ENCODE data around the gene EIF4G1. TPM values are rescaled to one million over a fixed set of nuclear protein-coding genes. Genes with fewer than 3 reads are reported as not detected.
A peak's percentile ranks its signal among the peaks of the same experiment; 100 is the strongest.

Gene EIF4G1
- total and polyA plus RNA-seq, 7 donors = 62.9 to 249 (median 168) TPM

DNA sequence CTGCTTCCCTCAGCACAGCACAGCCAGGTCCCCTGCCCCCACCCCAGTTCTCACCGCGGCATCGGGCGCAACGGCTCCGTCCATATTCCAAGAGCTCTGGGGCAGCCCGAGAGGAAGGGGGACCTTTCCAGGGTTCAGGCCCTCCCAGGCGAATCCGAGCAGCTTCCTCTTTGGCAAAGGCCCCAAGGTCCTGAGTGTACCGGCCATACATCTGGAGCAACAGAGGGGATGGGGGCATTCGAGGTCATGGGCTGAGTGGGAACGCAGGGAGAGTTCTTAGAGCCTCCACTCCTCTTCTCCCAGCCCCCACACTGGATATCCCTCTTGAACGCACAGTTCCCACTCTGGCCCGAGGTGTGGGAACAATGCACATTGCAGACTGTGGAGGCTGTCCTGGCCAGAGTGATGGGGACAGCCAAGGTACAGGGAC, 44.5 kb downstream of the EIF4G1 start:
- Histone ChIP-seq H3K9me3 (no peaks in the 10 kb centered on the region), H3K27me3 (no peaks in the 10 kb centered on the region), H3K27ac (no peak overlapping the region), H3K36me3 (peaks cover 0 to 31% (median 4%) of the 10 kb centered on the region in 4 donors), H3K4me3 (no peak overlapping the region), H3K4me1 (peaks cover 0 to 38% (median 27%) of the 10 kb centered on the region in 4 donors)
- DNase-seq = no peak
- TF ChIP-seq EP300 (IDR thresholded peaks at IDR 0.05) (no peak), POLR2AphosphoS5 (IDR thresholded peaks at IDR 0.05) (no peak), POLR2A (IDR thresholded peaks at IDR 0.05) (no peak)
- TF ChIP-seq, protein P1, sequence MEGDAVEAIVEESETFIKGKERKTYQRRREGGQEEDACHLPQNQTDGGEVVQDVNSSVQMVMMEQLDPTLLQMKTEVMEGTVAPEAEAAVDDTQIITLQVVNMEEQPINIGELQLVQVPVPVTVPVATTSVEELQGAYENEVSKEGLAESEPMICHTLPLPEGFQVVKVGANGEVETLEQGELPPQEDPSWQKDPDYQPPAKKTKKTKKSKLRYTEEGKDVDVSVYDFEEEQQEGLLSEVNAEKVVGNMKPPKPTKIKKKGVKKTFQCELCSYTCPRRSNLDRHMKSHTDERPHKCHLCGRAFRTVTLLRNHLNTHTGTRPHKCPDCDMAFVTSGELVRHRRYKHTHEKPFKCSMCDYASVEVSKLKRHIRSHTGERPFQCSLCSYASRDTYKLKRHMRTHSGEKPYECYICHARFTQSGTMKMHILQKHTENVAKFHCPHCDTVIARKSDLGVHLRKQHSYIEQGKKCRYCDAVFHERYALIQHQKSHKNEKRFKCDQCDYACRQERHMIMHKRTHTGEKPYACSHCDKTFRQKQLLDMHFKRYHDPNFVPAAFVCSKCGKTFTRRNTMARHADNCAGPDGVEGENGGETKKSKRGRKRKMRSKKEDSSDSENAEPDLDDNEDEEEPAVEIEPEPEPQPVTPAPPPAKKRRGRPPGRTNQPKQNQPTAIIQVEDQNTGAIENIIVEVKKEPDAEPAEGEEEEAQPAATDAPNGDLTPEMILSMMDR (IDR thresholded peaks at IDR 0.05) = no peak
- intact Hi-C loops (cut with DNase I) = no loop called here
- 83% methylated on average over 14 of the region's 14 CpGs for WGBS, 2 donors

DNA sequence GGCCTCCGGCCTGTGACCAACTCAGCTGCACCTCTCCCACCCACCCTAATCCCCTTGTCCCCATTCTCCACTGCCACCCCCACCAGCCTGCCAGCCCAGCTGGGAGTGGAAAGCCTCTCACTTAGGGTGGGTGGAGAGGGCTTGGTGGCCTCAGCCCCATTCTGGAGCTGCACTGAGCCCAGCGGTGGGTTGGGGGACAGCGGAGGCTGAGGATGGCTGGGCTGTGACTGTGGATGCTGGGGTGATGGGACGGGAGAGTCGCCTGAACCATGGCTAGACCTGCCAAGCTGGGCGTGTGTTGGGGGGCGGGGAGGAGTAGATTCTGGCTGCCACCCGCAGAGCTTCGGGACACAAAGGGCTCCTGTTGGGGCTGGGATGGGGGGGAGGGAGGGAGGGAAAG, 45.2 kb downstream of the EIF4G1 start:
- TF ChIP-seq POLR2AphosphoS5 (IDR thresholded peaks at IDR 0.05) (no peak), POLR2A (IDR thresholded peaks at IDR 0.05) (no peak), EP300 (IDR thresholded peaks at IDR 0.05) (no peak)
- Histone ChIP-seq H3K4me1 (peaks cover 0 to 37% (median 31%) of the 10 kb centered on the region in 4 donors), H3K9me3 (no peaks in the 10 kb centered on the region), H3K4me3 (no peak overlapping the region), H3K27ac (no peak overlapping the region), H3K27me3 (no peaks in the 10 kb centered on the region), H3K36me3 (peaks cover 0 to 31% (median 4%) of the 10 kb centered on the region in 4 donors)
- WGBS, 2 donors = 58 to 79% methylated on average over 9 of the region's 9 CpGs
- DNase-seq = no peak
- intact Hi-C loops (cut with DNase I) = loop anchor here (10.0 kb wide), 1 partner anchor 415 kb away; no protein-coding TSS in a partner anchor

DNA sequence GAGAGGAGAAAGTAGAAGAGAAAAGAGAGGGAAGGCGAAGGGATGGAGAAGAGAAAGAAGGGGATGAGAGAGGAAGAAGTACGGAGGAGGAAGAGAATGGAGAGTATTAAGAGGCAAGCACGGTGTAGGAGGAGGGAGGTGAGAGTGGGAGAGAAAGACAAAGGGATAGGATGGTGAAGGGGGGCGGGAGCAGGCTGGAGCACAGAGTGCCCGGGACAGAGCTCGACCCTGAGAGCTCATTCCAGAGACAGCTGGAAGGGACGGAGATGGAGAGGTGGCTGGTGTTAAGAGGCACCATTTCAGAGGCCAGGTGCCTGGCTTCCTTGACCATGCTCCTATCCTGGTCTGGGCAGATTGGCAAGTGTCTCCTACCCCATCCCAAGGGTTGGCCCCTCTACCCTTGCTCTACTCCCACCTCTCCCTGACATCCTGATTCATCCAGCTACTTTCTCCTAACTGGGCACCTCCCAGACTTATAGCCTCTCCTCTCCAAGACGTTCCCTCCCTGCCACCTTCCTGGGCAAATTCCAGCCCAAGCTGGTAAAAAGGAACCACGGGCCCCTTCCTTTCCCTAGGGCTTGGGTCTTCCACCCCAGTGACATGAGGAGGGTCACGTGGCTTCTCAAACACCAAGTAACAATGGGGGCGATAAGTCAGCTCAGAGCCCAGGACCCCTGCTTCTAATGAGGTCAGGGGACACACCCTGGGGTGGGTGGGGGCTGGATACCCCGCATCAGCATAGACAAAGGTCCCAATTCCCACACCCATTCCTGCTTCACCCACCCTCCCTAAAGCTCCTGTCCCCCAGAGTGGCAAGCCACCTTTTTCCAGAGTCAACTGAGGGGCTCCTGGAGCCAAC, 45.9 kb downstream of the EIF4G1 start:
- peak overlapping the region in 3 of 4 donors; percentile 63 to 94 (median 92) for H3K4me3 ChIP-seq
- WGBS, 2 donors = 51 to 74% methylated on average over 12 of the region's 12 CpGs
- H3K27ac ChIP-seq = peak overlapping the region; percentile 93 to 99 (median 98)
- peaks cover 0 to 31% (median 6%) of the 10 kb centered on the region in 4 donors for H3K36me3 ChIP-seq
- H3K9me3 ChIP-seq = no peaks in the 10 kb centered on the region
- H3K4me1 ChIP-seq = peaks cover 0 to 37% (median 34%) of the 10 kb centered on the region in 4 donors
- TF ChIP-seq POLR2AphosphoS5 (IDR thresholded peaks at IDR 0.05) = no peak
- no peaks in the 10 kb centered on the region for H3K27me3 ChIP-seq
- intact Hi-C loops (cut with DNase I) = loop anchor here (10.0 kb wide), 1 partner anchor 415 kb away; no protein-coding TSS in a partner anchor
- no peak for DNase-seq

GRCh38 chr3:184360929-184361531, 46.6 kb downstream of the EIF4G1 start:
- peak overlapping the region; percentile 63 to 94 (median 86) for H3K4me3 ChIP-seq
- no peaks in the 10 kb centered on the region for H3K27me3 ChIP-seq
- 3 to 10% methylated on average over 24 of the region's 24 CpGs for WGBS, 2 donors
- intact Hi-C loops (cut with DNase I) = loop anchor here (10.0 kb wide), 1 partner anchor 414 kb away; no protein-coding TSS in a partner anchor
- H3K9me3 ChIP-seq = no peaks in the 10 kb centered on the region
- TF ChIP-seq POLR2A (IDR thresholded peaks at IDR 0.05) (no peak), POLR2AphosphoS5 (IDR thresholded peaks at IDR 0.05) (no peak), EP300 (IDR thresholded peaks at IDR 0.05) (no peak)
- TF ChIP-seq, protein P1 (IDR thresholded peaks at IDR 0.05) = no peak
- H3K36me3 ChIP-seq = peaks cover 0 to 28% (median 7%) of the 10 kb centered on the region in 4 donors
- peaks cover 0 to 37% (median 34%) of the 10 kb centered on the region in 4 donors for H3K4me1 ChIP-seq
- peak overlapping the region; percentile 93 to 99 (median 98) for H3K27ac ChIP-seq
- no peak for DNase-seq

DNA sequence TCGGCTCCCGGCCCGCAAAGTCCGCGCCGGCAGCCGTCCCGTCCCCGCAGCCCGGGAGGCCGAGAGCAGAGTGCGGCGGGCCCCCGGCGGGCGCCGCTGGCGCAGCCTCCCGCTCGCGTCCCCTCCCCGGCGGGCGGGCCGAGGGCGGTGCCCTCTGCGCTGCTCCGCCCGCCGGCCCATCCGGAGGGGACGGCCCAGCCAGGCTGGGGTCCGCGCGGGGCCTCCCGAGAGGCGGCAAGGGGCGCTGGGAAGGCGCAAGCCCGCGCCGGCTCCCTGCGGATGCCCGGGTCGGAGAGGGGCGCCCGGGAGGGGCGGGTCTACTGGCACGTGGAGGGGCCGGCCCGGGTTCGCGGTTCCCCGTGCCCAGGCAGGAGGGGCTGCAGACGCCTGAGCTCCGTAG, 47.1 kb downstream of the EIF4G1 start, which contains the start of the genes CLCN2 and POLR2H:
TSS of gene CLCN2 (minus strand) at position 74 of the 400 bp plus-strand sequence. CDS start 126 bp downstream, outside the sequence.
TSS of gene POLR2H (plus strand) at position 179 of the 400 bp plus-strand sequence. CDS start 1,783 bp downstream, outside the sequence.
- Histone ChIP-seq H3K36me3 (peaks cover 0 to 29% (median 7%) of the 10 kb centered on the region in 4 donors), H3K27ac (peak within 1 kb of the TSS; percentile 93 to 99 (median 98)), H3K4me3 (peak within 1 kb of the TSS; percentile 63 to 94 (median 86)), H3K9me3 (no peaks in the 10 kb centered on the region), H3K4me1 (peaks cover 0 to 37% (median 34%) of the 10 kb centered on the region in 4 donors), H3K27me3 (no peaks in the 10 kb centered on the region)
- no peak for DNase-seq
- TF ChIP-seq, protein P1 (IDR thresholded peaks at IDR 0.05) = no peak
- TF ChIP-seq POLR2A (IDR thresholded peaks at IDR 0.05) (peak in 1 of 2 donors; percentile 48), EP300 (IDR thresholded peaks at IDR 0.05) (no peak), POLR2AphosphoS5 (IDR thresholded peaks at IDR 0.05) (peak; percentile 54 to 82 (median 73))
- WGBS, 2 donors = 0 to 1% methylated on average over 56 of the region's 56 CpGs
- intact Hi-C loops (cut with DNase I) = loop anchor here (10.0 kb wide), 1 partner anchor 413 kb away; no protein-coding TSS in a partner anchor

Data from sigmoid colon (tissue), 7 donors.